HPDE6-E6E7 (cell line): ENCODE data around the gene TSPEAR.
"Not testable (repeated sequence)": the region's sequence is repeated elsewhere in the genome, so short reads cannot be mapped to it uniquely, and the experiment has no call there.

ENCODE experiments used
- DNase-seq: peaks from one replicate; pipeline ENCODE4 v3.0.0; 2011; ENCODE audit warnings: missing footprints; ENCODE audit errors: extremely low spot score

The TSPEAR gene

DNA sequence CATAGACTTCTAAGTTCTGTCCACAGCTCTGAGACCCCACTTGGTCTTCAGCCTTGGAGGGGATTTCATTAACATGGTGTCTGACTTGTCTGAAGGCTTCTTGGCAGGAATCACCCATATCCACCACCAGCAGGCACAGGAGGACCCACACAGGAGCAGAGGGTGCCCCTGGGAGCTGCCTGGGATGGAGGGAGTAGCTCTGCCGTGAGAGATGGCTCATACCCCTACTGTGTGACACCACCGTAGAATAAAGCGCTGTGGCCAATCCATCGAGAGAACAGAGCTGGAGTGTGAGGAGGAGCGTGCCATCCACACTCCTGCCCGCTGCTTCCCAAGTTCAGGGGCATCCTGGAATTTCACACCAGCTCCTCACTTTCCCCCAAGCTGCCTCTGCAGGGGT, 26.3 kb downstream of the TSPEAR start:
- DNase-seq: not testable (repeated sequence)

DNA sequence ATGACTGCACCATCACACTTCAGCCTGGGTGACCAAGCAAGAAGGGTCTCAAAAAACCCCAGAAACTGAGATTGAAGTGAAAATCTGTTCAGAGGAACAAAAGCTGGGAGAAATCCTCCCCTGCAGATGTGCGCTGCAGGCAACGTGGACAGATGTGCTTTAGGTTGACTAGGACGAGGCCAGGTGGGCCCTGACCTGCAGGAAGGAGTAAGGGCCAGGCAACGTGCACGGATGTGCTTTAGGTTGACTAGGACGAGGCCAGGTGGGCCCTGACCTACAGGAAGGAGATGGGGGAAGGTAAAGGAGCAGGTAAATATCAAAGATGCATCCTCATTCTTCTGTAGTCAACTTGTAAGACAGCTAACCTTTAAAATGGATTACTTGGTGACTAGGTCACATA, 26.9 kb downstream of the TSPEAR start:
- DNase-seq: no peak

DNA sequence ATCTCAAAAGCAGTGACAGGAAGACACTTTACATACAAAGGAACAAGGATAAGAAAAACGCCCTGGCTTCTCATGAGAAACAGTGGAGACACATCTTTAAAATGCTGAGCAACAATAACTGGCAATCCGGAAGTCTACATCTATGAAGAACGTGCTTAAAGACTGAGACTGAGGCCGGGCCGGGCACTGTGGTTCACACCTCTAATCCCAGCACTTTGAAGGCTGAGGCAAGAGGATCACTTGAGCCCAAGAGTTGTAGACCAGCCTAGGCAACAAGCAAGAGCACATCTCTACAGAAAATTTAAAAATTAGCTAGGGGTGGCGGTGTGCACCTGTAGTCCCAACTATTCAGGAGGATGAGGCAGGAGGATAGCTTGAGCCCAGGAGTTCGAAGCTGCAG, 27.3 kb downstream of the TSPEAR start:
- DNase-seq: no peak

DNA sequence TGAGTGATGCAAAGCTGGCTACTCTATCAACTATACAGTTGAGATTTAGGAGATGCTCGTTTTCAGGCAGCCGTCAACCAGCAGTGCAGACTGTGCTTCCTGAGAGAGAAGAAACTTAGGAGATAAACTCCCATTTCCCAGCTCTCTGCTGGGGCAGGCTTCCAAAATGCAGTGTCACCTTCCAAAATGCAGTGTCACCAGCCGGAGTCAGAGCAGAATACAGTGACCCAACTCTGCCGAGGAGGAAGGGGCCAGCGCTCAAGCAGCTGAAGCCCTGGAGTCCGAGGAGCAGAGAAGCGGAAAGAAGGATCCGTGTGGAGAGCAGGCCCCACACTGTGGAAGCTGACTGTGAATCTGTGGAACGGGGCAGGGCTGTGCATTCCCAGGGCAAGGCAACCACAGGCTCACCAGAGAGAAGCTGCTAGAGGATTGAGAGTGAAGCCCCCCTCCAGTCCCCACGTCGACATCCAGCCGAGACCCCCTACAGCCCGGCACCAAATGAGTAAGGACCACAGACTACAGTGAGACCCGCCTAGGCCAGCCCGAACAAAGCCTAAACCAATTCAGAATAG, 28.7 kb downstream of the TSPEAR start:
- no peak for DNase-seq

DNA sequence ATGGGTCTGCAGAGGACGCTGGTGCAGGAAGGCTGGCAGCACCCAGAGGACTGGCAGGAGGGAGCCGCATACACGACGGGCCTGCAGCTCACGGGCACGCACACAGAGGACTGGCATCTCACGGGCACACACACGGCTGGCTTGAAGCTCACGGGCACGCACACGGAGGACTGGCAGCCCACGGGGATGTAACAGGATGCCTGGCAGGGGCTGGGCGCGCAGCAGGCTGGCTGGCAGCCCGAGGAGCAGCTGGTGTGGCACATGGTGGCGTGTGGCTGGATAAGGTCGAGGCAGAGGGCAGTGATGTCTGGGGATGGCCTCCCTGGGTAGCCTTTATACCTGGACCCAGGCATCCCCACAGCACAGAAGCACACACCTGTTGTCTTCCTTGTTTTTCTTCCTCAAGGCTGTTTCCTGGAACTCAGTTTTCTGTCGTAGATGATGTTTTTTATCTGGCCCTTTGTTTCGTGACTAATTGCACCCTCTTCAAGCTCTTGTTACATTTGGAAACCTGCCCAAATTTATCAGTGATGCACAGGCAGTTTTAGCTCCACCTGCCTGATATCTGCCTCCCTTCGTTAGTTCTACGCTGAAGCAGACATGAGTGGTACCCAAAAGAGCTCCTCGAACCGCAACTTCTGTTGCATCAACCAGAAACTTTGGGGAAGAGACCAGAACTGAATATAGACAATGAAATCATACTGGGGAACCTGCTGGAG, 29.4 kb downstream of the TSPEAR start, which contains the start of gene KRTAP12-1:
Gene KRTAP12-1 (minus strand): TSS at position 303 of the 719 bp plus-strand sequence. CDS start 40 bp downstream, at position 263.
- DNase-seq: no peak

DNA sequence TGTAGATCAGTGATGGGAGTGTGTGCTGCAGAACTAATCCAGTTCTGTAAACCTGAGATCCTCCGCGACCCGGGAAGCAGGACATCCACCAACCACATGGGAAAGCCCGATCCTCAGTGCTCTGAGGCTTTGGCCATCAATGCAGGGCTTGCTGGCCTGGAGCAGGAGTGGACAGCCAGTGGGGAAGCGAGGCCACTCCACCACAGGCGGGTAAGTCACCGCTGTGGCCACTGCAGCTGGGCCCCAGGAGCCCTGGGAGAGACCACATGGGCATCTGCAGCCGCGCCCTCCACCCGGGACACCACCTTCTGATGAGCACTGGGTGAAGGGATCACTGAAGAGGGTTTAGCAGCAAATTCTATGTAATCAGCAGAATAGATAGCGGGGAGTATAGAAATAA, 30.2 kb downstream of the TSPEAR start:
- no peak for DNase-seq

DNA sequence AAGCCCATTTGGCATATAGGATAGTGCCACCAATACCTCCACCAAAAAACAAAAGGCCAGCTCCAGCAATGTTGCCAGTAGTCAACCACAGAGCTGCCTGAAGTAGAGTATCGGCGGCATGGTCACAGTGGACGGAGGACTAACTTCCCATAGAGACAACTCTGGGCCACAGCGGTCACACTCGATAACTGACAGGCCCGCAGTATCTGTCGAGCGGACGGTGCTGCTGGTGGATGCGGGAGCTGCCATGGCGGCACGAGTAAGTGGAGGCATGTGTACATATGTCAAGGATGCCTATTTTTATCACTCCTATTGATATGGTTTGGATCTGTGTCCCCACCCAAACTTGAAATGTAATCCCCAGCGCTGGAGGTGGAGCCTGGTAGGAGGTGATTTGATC, 33.5 kb downstream of the TSPEAR start:
- DNase-seq: no peak

DNA sequence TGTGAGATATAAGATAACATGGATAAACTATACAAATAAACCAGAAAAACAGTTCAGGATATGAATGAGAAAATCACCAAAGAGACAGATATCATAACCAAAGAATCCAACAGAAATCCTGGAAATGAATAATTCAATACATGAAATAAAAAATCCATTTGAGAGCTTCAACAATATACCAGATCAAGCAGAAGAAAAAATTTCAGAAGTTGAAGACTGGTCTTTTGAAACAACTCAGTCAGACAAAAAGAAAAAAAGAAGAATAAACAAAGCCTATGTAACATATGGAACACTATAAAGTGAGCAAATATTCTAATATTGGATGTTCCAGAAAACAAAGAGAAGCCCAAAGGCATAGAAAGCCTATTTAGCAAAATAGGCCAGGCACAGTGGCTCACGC, 39.5 kb downstream of the TSPEAR start:
- no peak for DNase-seq

DNA sequence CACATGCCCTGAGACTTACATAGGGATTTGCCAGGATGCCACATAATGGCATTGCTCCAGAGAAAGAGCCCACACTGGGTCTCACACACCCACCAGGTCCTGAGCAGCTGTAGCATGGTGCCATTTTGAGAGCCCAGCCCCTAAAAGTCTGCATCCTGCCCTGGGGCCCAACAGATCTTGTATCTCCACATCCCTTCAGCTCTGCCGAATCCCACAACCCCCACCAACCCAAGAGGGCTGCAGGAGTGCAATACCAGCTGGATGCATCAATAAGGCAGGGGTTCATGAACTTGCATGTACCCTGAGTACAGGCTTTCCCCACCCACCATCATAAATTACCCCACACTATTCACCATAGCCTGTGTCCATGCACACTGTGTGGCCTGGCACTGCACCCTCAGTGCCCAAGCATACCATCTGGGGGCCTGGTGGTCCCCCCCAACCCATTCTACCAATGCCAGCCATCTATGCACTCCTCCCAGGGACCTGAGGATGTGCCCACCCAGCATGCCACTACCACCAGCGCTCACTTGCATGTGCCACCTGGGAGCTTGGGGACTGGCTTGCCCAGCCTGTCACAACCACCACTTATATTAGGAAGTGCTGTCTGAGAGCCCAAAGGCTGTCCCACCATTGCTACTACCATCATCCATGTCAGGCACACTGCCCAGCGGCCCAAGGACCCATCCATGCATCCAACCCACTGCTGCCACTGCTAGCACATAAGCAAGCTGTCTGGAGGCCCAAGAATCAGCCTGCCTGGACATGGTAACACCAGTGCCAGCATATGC, 40.5 kb downstream of the TSPEAR start:
- no peak for DNase-seq

DNA sequence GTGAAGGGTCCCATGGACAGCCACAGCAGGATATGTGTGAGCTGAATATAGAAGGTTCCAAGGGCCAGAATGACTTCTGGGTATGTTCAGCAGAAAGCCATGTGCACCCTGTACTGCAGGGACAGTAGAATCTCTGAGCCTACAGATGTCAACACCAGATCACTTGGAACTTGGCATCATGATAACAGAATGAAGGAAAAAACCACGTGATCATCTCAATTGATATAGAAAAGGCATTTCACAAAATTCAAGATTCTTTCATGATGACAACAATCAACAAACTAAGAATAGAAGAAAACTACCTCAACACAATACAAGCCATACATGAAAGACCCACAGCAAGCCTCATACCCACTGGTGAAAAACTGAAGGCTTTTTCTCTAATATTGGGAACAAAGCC, 43.8 kb downstream of the TSPEAR start:
- no peak for DNase-seq

DNA sequence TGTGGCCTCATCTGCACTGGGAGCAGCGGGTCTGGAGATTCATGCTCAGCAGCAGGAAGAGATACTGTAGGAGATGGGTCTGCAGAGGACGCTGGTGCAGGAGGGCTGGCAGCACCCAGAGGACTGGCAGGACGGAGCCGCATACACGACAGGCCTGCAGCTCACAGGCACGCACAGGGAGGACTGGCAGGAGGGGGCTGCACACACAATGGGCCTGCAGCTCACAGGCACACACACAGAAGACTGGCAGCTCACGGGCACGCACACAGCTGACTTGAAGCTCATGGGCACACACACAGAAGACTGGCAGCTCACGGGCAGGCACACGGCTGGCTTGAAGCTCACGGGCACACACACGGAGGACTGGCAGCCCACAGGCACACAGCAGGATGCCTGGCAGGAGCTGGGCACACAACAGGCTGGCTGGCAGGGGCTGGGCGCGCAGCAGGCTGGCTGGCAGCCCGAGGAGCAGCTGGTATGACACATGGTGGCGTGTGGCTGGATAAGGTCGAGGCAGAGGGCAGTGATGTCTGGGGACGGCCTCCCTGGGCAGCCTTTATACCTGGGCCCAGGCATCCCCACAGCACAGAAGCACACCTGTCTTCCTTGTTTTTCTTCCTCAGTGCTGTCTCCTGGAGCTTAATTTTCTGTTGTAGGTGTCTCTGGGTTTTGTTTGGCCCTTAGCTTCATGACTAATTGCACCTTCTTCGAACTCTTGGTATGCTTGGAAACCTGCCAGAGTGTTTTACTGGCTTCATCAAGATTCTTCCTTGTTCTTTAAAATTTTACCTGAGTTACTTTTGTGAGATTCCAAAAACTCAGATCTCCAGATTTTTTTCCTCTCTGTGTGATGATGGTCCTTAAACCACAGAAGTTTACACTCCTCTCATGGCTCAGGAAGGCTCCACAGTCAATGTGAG, 44.7 kb downstream of the TSPEAR start, which contains the start of gene KRTAP12-2:
Gene KRTAP12-2 (minus strand): TSS at position 527 of the 920 bp plus-strand sequence. CDS start 41 bp downstream, at position 486.
- no peak for DNase-seq

DNA sequence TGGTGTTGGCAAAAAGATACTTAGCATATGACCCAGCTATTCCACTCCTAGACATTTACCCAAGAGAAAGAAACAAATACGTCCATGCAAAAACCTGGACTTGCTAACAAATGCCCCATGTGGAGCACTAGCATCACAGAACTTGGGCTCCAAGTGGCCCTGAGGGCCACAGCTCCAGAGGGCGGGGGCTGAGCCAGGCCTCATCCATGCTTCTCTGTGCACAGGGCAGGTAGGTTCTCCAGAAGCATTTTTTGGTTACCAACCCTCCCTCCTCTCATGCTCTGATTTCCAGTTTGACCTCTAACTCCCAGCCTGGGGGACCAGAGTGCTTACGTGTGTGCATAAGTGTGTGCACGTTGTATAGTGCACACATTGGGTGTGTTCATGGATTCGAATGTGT, 46.7 kb downstream of the TSPEAR start:
- no peak for DNase-seq

DNA sequence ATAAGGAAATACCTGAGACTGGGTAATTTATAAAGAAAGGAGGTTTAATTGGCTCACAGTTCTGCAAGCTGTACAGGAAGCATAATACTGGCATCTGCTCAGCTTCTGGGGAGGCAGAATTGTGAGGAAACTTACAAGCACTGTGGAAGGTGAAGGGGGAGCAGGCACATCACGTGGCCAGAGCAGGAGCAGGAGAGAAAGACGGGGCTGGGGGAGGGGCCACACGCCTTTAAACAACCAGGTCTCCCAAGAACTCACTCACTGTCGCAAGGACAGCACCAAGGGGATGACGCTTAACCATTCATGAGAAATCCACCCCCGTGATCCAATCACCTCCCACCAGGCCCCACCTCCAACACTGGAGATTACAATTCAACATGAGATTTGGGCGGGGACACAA, 49.8 kb downstream of the TSPEAR start:
- not testable (repeated sequence) for DNase-seq

DNA sequence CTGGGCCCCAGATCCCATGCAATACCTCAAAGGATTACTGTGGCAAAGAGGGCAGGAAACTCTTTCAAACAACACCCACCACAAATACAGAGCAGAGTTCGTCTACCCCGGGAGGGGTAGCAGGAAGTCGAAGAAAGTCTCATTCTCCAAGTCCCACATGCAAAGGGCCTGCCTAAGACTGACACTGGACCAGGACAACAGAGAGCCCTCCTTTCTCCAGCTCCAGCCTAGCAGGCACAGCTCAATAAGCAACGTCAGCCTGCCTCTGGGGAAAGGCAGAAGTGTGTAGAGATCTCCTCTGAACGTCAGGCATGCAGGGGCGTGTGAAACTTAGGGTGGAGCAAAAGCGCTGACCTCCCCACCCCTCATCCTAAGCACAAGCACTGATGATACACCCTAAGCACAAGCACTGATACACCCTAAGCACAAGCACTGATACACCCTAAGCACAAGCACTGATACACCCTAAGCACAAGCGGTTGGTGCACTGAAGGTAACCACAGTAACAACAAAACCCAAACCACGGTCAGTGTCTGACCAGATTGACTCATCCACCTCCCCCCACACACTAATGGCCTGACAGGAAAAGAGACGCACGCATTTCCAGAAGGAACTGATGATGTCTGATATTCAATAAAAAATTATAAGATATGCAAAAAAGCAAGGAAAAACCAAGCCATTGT, 52.3 kb downstream of the TSPEAR start:
- no peak for DNase-seq

DNA sequence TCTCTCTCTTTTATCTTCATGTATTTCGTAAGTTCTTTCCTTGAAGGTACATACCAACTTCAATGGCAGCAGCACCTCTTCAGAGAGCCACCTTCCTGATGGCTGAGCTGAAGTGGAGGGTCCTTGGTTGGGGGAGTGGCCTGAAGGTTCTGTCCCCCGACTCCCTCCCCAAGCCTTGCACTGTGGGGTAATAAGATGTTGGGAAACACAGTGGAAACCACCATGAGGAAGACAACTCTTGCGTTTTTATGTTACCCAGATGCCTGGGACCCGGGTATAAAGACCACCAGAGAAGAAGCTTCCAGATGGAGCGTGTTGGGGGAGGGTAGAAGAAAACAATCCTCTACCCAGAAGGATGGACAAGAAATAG, 52.8 kb downstream of the TSPEAR start:
- no peak for DNase-seq

DNA sequence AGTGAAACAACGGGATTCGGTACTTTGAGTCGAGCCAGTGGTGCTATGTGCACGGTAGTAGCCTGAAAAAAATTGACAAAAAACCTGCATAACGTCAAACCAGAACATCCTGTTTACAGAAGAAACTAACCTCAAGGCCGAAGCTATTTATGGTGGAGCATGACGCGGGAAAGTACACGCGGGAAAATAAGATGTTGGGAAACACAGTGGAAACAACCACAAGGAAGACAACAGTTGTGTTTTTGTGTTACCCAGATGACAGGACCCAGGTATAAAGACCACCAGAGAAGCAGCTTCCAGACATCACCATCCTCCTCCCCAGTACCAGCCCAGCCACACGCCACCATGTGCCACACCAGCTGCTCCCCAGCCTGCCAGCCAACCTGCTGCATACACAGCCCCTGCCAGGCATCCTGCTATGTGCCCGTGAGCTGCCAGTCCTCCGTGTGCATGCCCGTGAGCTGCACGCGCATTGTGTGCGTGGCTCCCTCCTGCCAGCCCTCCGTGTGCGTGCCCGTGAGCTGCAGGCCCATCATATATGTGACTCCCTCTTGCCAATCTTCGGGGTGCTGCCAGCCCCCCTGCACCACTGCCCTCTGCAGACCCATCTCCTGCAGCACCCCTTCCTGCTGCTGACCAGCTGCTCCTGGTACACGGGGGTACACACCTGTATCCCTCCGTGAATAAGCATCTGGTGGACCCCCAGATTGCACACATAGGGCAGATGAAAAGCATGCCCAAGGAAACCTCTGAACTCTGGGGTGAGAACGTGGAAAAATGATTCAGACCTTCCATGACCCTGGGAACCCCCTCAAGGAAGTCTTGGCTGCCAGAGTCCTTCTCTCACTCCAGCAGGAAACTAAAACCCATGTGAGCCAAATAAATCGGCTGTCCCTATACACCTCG, 53.5 kb downstream of the TSPEAR start, which contains the start of gene KRTAP12-3:
Gene KRTAP12-3 (plus strand): TSS at position 298 of the 906 bp plus-strand sequence. CDS start 48 bp downstream, at position 346.
- DNase-seq: no peak

DNA sequence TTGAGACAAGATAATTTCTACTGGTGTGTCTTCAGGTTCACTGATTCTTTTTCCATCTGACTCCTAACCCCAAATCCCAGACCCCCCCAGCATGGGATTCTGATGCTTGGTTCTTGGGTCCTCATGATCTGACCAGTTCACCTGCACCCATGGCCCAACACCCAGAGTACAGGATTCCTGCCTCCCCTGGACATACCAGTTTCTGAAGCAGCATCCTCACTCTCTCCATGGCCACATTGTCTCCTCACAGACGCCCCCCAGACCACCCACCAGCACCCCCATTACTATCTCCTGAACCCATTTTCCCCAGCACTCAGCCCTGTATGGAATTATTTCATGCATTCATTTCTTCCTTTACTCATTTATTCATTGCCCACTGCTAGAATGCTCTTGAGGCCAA, 54.5 kb downstream of the TSPEAR start:
- no peak for DNase-seq

DNA sequence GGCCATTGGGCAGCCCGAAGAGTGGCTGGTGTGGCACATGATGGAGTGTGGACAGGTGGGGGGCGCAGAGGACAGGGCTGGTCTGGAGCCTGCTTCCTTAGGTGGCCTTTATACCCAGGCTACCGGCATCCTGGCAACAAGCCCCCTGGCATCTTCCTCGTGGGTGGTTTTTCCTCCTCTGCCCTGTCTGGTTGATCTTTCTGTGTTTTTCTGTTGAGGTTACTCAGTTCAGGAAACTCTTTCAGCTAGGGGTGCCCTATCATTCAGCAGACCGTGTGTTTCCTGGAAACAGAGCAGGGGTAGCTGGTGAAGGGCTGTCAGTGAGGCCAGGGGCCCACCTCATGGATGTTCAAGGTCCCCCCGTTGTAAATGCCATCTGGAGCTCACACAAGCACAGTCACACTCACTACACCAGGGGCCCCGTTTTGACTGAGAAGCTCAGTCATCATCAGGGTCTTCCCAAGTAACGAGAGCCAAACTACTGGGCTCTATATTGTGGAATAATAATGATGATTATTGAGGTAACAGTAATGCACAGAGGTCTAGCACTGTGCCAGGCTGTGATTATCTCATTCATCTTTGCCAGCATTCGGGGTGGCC, 56.7 kb downstream of the TSPEAR start, which contains the start of gene KRTAP12-4:
Gene KRTAP12-4 (minus strand): TSS at position 84 of the 600 bp plus-strand sequence. CDS start 45 bp downstream, at position 39.
- no peak for DNase-seq
